Uterus (tissue), 2 donors: Measurements from ENCODE around the gene FERMT3.

Experiments used
- CTCF ChIP-seq, 4 experiments: fragments of 200-600 bp in 2 of 4; fragments of 450-650 bp in 2 of 4; sonication (generic) in 2 of 4; IDR thresholded peaks; one replicate each; pipeline ENCODE4 v1.5.1; 2016 to 2019; ENCODE audit warnings: antibody characterized with exemption in 4 of 4, mild to moderate bottlenecking in 2 of 4, moderate library complexity in 1 of 4
- POLR2A ChIP-seq, 2 donors: fragments of 450-650 bp; IDR thresholded peaks; one replicate each; pipeline ENCODE4 v1.6.1; 2016; ENCODE audit warnings: antibody characterized with exemption in 2 of 2, mild to moderate bottlenecking in 1 of 2, moderate library complexity in 1 of 2

GRCh38 chr11:64231546-64231945, 25.0 kb downstream of the FERMT3 start:
- TF ChIP-seq POLR2A (IDR thresholded peaks at IDR 0.05), result no peak
- no peak for TF ChIP-seq CTCF (IDR thresholded peaks at IDR 0.05)
